Measurements from ENCODE around the gene LY6G6F.

DNA sequence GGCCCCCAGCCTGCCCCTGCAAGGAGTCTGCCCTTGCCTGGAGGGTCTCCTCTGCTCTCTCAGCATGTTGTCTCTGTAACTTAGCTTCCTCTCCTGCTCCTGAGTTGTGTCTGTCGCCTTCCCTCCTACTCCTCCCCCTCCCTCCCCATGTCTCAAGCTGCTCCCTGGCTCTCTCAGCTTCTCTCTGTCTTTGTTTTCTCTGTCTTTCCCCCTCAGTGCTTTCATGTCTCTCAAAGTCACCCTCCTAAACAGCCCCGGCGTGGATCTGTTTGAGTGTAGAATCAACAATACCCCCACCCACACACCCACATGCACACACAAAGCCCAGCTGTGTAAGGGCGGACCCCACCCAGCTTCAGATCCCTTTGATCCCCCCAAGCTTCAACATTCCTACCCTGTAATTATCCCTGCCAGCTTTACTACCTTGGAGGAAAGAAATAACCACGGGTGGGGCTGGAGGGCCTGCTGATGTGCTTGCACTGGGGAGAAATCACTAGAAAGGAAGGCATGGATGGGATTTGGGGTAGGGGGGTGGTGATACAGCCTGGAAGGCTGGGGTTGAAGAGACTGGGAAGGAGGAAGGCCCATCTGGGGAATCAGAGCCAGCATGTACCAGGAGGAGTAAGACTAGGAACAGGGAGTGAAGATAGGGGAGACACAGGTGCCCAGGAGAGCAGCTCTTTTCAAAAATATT, 7.5 kb downstream of the LY6G6F start:
- TF ChIP-seq POLR2AphosphoS5 (IDR thresholded peaks at IDR 0.05) (no peak), POLR2A (IDR thresholded peaks at IDR 0.05) (no peak), CTCF (IDR thresholded peaks at IDR 0.05) (no peak)

All from breast epithelium (tissue), 3 donors.